Measurements from ENCODE around the gene SULT1A1. TPM values are rescaled to one million over a fixed set of nuclear protein-coding genes. Genes with fewer than 3 reads are reported as not detected.

Gene SULT1A1
- total and polyA plus RNA-seq, 4 donors: 25.3 to 143 (median 102) TPM

- Histone ChIP-seq H3K4me3 (ENCODE audit: low read depth in 1 of 3, low read length in 3 of 3) (no peak overlapping the region), H3K36me3 (ENCODE audit: control insufficient read depth in 4 of 4, insufficient read depth in 3 of 4, low read depth in 1 of 4, low read length in 3 of 4) (peaks cover 3 to 16% (median 13%) of the 10 kb centered on the region in 4 donors), H3K9me3 (ENCODE audit: control insufficient read depth in 4 of 4, low read length in 3 of 4) (no peaks in the 10 kb centered on the region), H3K27me3 (ENCODE audit: control insufficient read depth in 4 of 4, insufficient read depth in 4 of 4, low read length in 3 of 4) (no peaks in the 10 kb centered on the region), H3K27ac (ENCODE audit: low read depth in 1 of 2, low read length in 2 of 2) (no peak overlapping the region), H3K9ac (ENCODE audit: low read depth in 1 of 2, low read length in 2 of 2) (no peak overlapping the region), H3K4me1 (ENCODE audit: control insufficient read depth in 4 of 4, insufficient read depth in 4 of 4, low read length in 3 of 4) (peaks cover 5 to 32% (median 29%) of the 10 kb centered on the region in 4 donors)
- 96% methylated on average over 9 of the region's 9 CpGs for WGBS
- DNase-seq (ENCODE audit: low spot score): no peak
- TF ChIP-seq RXRA (IDR thresholded peaks at IDR 0.05): no peak
- TF ChIP-seq HNF4A (conservative IDR thresholded peaks at IDR 0.05): no peak
- no peak for TF ChIP-seq RAD21 (IDR thresholded peaks at IDR 0.05)
- no peak for TF ChIP-seq JUND (IDR thresholded peaks at IDR 0.05)
- TF ChIP-seq MAX (IDR thresholded peaks at IDR 0.05): no peak
- no peak for TF ChIP-seq SP1 (IDR thresholded peaks at IDR 0.05)
- TF ChIP-seq TAF1 (conservative IDR thresholded peaks at IDR 0.05): no peak
- no peak for TF ChIP-seq ZBTB33 (IDR thresholded peaks at IDR 0.05)
- TF ChIP-seq NR2F2 (IDR thresholded peaks at IDR 0.05): no peak
- TF ChIP-seq FOXA1 (IDR thresholded peaks at IDR 0.05): no peak
- no peak for TF ChIP-seq CTCF (IDR thresholded peaks at IDR 0.05; ENCODE audit: low read depth, low read length, missing input control)
- no peak for TF ChIP-seq GABPA (IDR thresholded peaks at IDR 0.05 in 1 of 2, conservative IDR thresholded peaks at IDR 0.05 in 1 of 2)
Observed at GRCh38 chr16:28607116-28607623, 2.7 kb downstream of the SULT1A1 start.

- TF ChIP-seq NR2F2 (IDR thresholded peaks at IDR 0.05) (no peak), HNF4A (conservative IDR thresholded peaks at IDR 0.05) (no peak), FOXA2 (IDR thresholded peaks at IDR 0.05) (no peak), ZBTB33 (IDR thresholded peaks at IDR 0.05) (no peak), EGR1 (IDR thresholded peaks at IDR 0.05; ENCODE audit: low read depth in 2 of 2) (no peak), RAD21 (IDR thresholded peaks at IDR 0.05) (no peak), ATF3 (IDR thresholded peaks at IDR 0.05) (no peak)
- Histone ChIP-seq H3K9me3 (ENCODE audit: control insufficient read depth in 4 of 4, low read length in 3 of 4) (no peaks in the 10 kb centered on the region), H3K4me1 (ENCODE audit: control insufficient read depth in 4 of 4, insufficient read depth in 4 of 4, low read length in 3 of 4) (peaks cover 5 to 32% (median 29%) of the 10 kb centered on the region in 4 donors), H3K36me3 (ENCODE audit: control insufficient read depth in 4 of 4, insufficient read depth in 3 of 4, low read depth in 1 of 4, low read length in 3 of 4) (peaks cover 3 to 16% (median 13%) of the 10 kb centered on the region in 4 donors), H3K4me3 (ENCODE audit: low read depth in 1 of 3, low read length in 3 of 3) (no peak overlapping the region), H3K27me3 (ENCODE audit: control insufficient read depth in 4 of 4, insufficient read depth in 4 of 4, low read length in 3 of 4) (no peaks in the 10 kb centered on the region), H3K9ac (ENCODE audit: low read depth in 1 of 2, low read length in 2 of 2) (no peak overlapping the region), H3K27ac (ENCODE audit: low read depth in 1 of 2, low read length in 2 of 2) (no peak overlapping the region)
- WGBS: 92% methylated on average over 16 of the region's 16 CpGs
- DNase-seq (ENCODE audit: low spot score): no peak
Observed at GRCh38 chr16:28606291-28607115, 3.3 kb downstream of the SULT1A1 start.
